Measurements from ENCODE around the gene ZNF71. TPM values are rescaled to one million over a fixed set of nuclear protein-coding genes. Genes with fewer than 3 reads are reported as not detected.

ZNF71 gene
- total RNA-seq, 1 experiment from 2014 or later, result 8.0 TPM

- H3K27me3 Mint-ChIP-seq (ENCODE audit: low read depth), result peaks cover 11% of the 10 kb centered on the region
- ChIA-PET POLR2A (no interaction called here), CTCF (no interaction called here)
- H3K9me3 Mint-ChIP-seq, result peaks cover 54% of the 10 kb centered on the region
- peaks cover 61% of the 10 kb centered on the region for H3K36me3 Mint-ChIP-seq
- TF ChIP-seq, protein P1, sequence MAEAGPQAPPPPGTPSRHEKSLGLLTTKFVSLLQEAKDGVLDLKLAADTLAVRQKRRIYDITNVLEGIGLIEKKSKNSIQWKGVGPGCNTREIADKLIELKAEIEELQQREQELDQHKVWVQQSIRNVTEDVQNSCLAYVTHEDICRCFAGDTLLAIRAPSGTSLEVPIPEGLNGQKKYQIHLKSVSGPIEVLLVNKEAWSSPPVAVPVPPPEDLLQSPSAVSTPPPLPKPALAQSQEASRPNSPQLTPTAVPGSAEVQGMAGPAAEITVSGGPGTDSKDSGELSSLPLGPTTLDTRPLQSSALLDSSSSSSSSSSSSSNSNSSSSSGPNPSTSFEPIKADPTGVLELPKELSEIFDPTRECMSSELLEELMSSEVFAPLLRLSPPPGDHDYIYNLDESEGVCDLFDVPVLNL (CRISPR knock-in tag; IDR thresholded peaks at IDR 0.05; ENCODE audit: borderline replicate concordance, low read depth), result no peak
- no peak for TF ChIP-seq NFATC4 (CRISPR knock-in tag; IDR thresholded peaks at IDR 0.05)
- no peak for TF ChIP-seq CBFB (CRISPR knock-in tag; IDR thresholded peaks at IDR 0.05; ENCODE audit: low read depth)
- no peak for TF ChIP-seq FOXJ3 (CRISPR knock-in tag; IDR thresholded peaks at IDR 0.05; ENCODE audit: borderline replicate concordance)
- no peak for TF ChIP-seq JAZF1 (CRISPR knock-in tag; IDR thresholded peaks at IDR 0.05)
- TF ChIP-seq IRF2 (CRISPR knock-in tag; IDR thresholded peaks at IDR 0.05; ENCODE audit: borderline replicate concordance, low read depth), result no peak
- TF ChIP-seq, protein P2, sequence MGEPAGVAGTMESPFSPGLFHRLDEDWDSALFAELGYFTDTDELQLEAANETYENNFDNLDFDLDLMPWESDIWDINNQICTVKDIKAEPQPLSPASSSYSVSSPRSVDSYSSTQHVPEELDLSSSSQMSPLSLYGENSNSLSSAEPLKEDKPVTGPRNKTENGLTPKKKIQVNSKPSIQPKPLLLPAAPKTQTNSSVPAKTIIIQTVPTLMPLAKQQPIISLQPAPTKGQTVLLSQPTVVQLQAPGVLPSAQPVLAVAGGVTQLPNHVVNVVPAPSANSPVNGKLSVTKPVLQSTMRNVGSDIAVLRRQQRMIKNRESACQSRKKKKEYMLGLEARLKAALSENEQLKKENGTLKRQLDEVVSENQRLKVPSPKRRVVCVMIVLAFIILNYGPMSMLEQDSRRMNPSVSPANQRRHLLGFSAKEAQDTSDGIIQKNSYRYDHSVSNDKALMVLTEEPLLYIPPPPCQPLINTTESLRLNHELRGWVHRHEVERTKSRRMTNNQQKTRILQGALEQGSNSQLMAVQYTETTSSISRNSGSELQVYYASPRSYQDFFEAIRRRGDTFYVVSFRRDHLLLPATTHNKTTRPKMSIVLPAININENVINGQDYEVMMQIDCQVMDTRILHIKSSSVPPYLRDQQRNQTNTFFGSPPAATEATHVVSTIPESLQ (CRISPR knock-in tag; IDR thresholded peaks at IDR 0.05), result no peak
- TF ChIP-seq NR2C2 (CRISPR knock-in tag; IDR thresholded peaks at IDR 0.05), result no peak
- TF ChIP-seq NFYB (CRISPR knock-in tag; conservative IDR thresholded peaks at IDR 0.05; ENCODE audit: low read depth), result no peak
- TF ChIP-seq TCF7 (CRISPR knock-in tag; IDR thresholded peaks at IDR 0.05; ENCODE audit: low read depth), result no peak
- no peak for TF ChIP-seq HMGXB4 (CRISPR knock-in tag; IDR thresholded peaks at IDR 0.05)
- TF ChIP-seq GABPB1 (CRISPR knock-in tag; IDR thresholded peaks at IDR 0.05), result no peak
- no peak for TF ChIP-seq ESRRA (CRISPR knock-in tag; IDR thresholded peaks at IDR 0.05; ENCODE audit: borderline replicate concordance)
- TF ChIP-seq MAX (CRISPR knock-in tag; IDR thresholded peaks at IDR 0.05), result no peak
- H3K4me1 Mint-ChIP-seq, result no peaks in the 10 kb centered on the region
- no peak overlapping the region for H3K27ac Mint-ChIP-seq
- no peak overlapping the region for H3K4me3 Mint-ChIP-seq
- DNase-seq (ENCODE audit: low spot score), result no peak
- ATAC-seq, result no peak
These were observed 69.4 kb downstream of the ZNF71 start for GRCh38 chr19:56664511-56664910.

GRCh38 chr19:56667311-56667870, 72.3 kb downstream of the ZNF71 start:
- Mint-ChIP-seq H3K27ac (no peak overlapping the region), H3K4me3 (no peak overlapping the region), H3K9me3 (peaks cover 47% of the 10 kb centered on the region), H3K36me3 (peaks cover 59% of the 10 kb centered on the region), H3K27me3 (ENCODE audit: low read depth) (peaks cover 7% of the 10 kb centered on the region), H3K4me1 (no peaks in the 10 kb centered on the region)
- TF ChIP-seq, protein P3, sequence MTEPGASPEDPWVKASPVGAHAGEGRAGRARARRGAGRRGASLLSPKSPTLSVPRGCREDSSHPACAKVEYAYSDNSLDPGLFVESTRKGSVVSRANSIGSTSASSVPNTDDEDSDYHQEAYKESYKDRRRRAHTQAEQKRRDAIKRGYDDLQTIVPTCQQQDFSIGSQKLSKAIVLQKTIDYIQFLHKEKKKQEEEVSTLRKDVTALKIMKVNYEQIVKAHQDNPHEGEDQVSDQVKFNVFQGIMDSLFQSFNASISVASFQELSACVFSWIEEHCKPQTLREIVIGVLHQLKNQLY (CRISPR knock-in tag; IDR thresholded peaks at IDR 0.05), result no peak
- TF ChIP-seq JUN (CRISPR knock-in tag; IDR thresholded peaks at IDR 0.05), result no peak
- no peak for TF ChIP-seq E2F5 (CRISPR knock-in tag; IDR thresholded peaks at IDR 0.05)
- TF ChIP-seq, protein P2 (CRISPR knock-in tag; IDR thresholded peaks at IDR 0.05), result no peak
- TF ChIP-seq TCF7 (CRISPR knock-in tag; IDR thresholded peaks at IDR 0.05; ENCODE audit: low read depth), result no peak
- TF ChIP-seq PRRX2 (CRISPR knock-in tag; IDR thresholded peaks at IDR 0.05), result no peak
- TF ChIP-seq AR (CRISPR knock-in tag; IDR thresholded peaks at IDR 0.05), result no peak
- TF ChIP-seq ZNF138 (CRISPR knock-in tag; conservative IDR thresholded peaks at IDR 0.05), result no peak
- no peak for TF ChIP-seq NR1H2 (CRISPR knock-in tag; IDR thresholded peaks at IDR 0.05)
- TF ChIP-seq ZNF671 (CRISPR knock-in tag; IDR thresholded peaks at IDR 0.05), result no peak
- ATAC-seq, result no peak
- DNase-seq (ENCODE audit: low spot score), result no peak
- POLR2A ChIA-PET, result no interaction called here
- CTCF ChIA-PET, result no interaction called here

All from WTC11 (cell line).